Articular chondrocyte of knee joint (primary cell): ENCODE results near the gene CXCR4. TPM values are rescaled to one million over a fixed set of nuclear protein-coding genes. Genes with fewer than 3 reads are reported as not detected.

Experiments used
- total RNA-seq: library from RNA; depleted of rRNA; stranded (reverse); fragments of >200 nt; gene quantifications from 2 replicates; pipeline ENCODE4 v1.2.3, GENCODE V29; 2012

Gene CXCR4
- total RNA-seq = 0.13 and 0.22 TPM in 2 replicates

DNA sequence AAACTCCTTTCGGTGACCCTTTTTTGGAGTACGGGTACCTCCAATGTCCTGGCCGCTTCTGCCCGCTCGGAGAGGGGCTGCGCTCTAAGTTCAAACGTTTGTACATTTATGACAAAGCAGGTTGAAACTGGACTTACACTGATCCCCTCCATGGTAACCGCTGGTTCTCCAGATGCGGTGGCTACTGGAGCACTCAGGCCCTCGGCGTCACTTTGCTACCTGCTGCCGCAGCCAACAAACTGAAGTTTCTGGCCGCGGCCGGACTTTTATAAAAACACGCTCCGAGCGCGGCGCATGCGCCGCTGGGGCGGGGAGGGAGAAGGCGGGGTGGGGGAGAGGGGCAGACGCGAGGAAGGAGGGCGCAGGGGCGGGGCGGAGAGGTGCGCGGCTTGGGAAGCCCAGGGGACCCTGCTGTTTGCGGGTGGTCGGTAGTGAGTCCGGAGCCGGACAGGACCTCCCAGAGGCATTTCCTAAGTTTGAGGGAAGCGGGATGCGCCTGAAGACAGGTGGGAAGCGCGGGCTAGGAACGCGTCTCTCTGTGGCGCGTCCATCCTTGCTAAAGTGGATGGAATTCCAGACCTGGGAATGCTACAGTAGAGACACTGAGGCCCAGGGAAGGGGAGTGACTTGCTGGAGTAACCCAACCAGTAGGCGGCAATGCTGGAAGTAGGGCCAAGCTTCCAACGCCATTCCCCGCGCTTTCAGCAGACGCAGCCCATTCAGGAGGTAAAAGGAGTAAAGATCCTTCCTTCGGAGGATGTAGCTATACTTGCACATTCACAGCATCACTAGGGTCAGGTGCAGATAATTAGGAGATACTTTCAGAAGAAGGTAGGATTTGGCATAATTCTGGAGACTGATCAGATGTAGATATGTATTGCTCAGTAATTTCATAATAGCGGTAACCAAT is at the start of gene CXCR4:
Gene CXCR4 (minus strand): TSS at position 241 of the 910 bp plus-strand sequence. CDS start 89 bp downstream, at position 152.

Other genes starting within 250 kb of the CXCR4 start
- gene MCM6, start 241.7 kb downstream of the CXCR4 start, total RNA-seq = 22.5 and 25.9 TPM in 2 replicates
- 131 and 132 TPM in 2 replicates for gene DARS1, start 132.5 kb downstream of the CXCR4 start, total RNA-seq